ENCODE measurements around the gene SWI5.

GRCh38 chr9:128286440-128286839, 10.4 kb downstream of the SWI5 start:
- no peak for TF ChIP-seq POLR2A (IDR thresholded peaks at IDR 0.05)
- TF ChIP-seq, protein P1, sequence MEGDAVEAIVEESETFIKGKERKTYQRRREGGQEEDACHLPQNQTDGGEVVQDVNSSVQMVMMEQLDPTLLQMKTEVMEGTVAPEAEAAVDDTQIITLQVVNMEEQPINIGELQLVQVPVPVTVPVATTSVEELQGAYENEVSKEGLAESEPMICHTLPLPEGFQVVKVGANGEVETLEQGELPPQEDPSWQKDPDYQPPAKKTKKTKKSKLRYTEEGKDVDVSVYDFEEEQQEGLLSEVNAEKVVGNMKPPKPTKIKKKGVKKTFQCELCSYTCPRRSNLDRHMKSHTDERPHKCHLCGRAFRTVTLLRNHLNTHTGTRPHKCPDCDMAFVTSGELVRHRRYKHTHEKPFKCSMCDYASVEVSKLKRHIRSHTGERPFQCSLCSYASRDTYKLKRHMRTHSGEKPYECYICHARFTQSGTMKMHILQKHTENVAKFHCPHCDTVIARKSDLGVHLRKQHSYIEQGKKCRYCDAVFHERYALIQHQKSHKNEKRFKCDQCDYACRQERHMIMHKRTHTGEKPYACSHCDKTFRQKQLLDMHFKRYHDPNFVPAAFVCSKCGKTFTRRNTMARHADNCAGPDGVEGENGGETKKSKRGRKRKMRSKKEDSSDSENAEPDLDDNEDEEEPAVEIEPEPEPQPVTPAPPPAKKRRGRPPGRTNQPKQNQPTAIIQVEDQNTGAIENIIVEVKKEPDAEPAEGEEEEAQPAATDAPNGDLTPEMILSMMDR (IDR thresholded peaks at IDR 0.05) = no peak
